ENCODE data around the gene HTR1B. TPM values are rescaled to one million over a fixed set of nuclear protein-coding genes. Genes with fewer than 3 reads are reported as not detected.

Gene HTR1B
- total and polyA plus RNA-seq, 9 of the 15 experiments (the other 6 are each of a cell fraction or from before 2014, with no cell fraction given): not detected

- POLR2A ChIA-PET: no interaction called here
- no peaks in the 10 kb centered on the region for H3K9me3 ChIP-seq (replicated peaks; ENCODE audit: control insufficient read depth, insufficient read depth, low read depth, low read length)
- H3K27ac ChIP-seq (ENCODE audit: extremely low read depth, low read depth, low read length): no peak overlapping the region
- intact Hi-C loops (cut with micrococcal nuclease): no loop called here
- no peak overlapping the region for H3K9ac ChIP-seq (ENCODE audit: insufficient read depth in 1 of 2, low read depth in 2 of 2, low read length in 2 of 2)
- FAIRE-seq (no peak), ATAC-seq (no peak), DNase-seq (ENCODE audit: extremely low read depth in 1 of 4, low spot score in 3 of 4) (no peak)
- H3K36me3 ChIP-seq (ENCODE audit: control insufficient read depth, insufficient read depth, low read length): no peaks in the 10 kb centered on the region
- CTCF ChIA-PET (ENCODE audit: low intra/inter-chr PET ratio): no interaction called here
- H3K4me2 ChIP-seq (ENCODE audit: insufficient read depth, low read length): no peak overlapping the region
- 0% methylated on average over 1 of the region's 1 CpG for WGBS (ENCODE audit: insufficient coverage, low coverage, missing lambda C conversion rate)
- H3K4me3 ChIP-seq: no peak overlapping the region
- H2AFZ ChIP-seq (ENCODE audit: low read depth, low read length): no peak overlapping the region
- H3K9me1 ChIP-seq (ENCODE audit: control insufficient read depth, insufficient read depth, low read length): no peaks in the 10 kb centered on the region
- no TSS peak for BruUV-seq (replicated peaks)
- H3K4me1 ChIP-seq (replicated peaks in 1 of 2; ENCODE audit: control insufficient read depth in 2 of 2, insufficient read depth in 2 of 2, low read length in 2 of 2): no peaks in the 10 kb centered on the region
- in situ Hi-C loops (cut with MboI): no loop called here
- no peaks in the 10 kb centered on the region for H4K20me1 ChIP-seq (replicated peaks; ENCODE audit: control insufficient read depth, insufficient read depth, low read length)
- no peaks in the 10 kb centered on the region for H3K27me3 ChIP-seq (ENCODE audit: control insufficient read depth in 2 of 2, insufficient read depth in 2 of 2, low read length in 2 of 2)
- H3K79me2 ChIP-seq (ENCODE audit: control insufficient read depth, insufficient read depth, low read length): no peaks in the 10 kb centered on the region
- TF ChIP-seq DPF2 (IDR thresholded peaks at IDR 0.05) (no peak), SRSF1 (IDR thresholded peaks at IDR 0.05; ENCODE audit: low read depth, low read length) (no peak), ZNF263 (CRISPR knock-in tag; IDR thresholded peaks at IDR 0.05; ENCODE audit: borderline replicate concordance) (no peak), SAFB (IDR thresholded peaks at IDR 0.05; ENCODE audit: borderline replicate concordance, low read depth, low read length) (no peak), ZNF764 (CRISPR knock-in tag; IDR thresholded peaks at IDR 0.05; ENCODE audit: low read depth) (no peak), E2F1 (CRISPR knock-in tag; IDR thresholded peaks at IDR 0.05) (no peak), ZNF75A (CRISPR knock-in tag; IDR thresholded peaks at IDR 0.05) (no peak), ZNF695 (CRISPR knock-in tag; IDR thresholded peaks at IDR 0.05) (no peak), PTRF (tag; IDR thresholded peaks at IDR 0.05) (no peak), ZNF24 (IDR thresholded peaks at IDR 0.05) (no peak), MIER1 (IDR thresholded peaks at IDR 0.05; ENCODE audit: low read depth) (no peak), TSHZ1 (CRISPR knock-in tag; IDR thresholded peaks at IDR 0.05) (no peak), CUX1 (CRISPR knock-in tag; IDR thresholded peaks at IDR 0.05) (no peak), JUND (IDR thresholded peaks at IDR 0.05; ENCODE audit: borderline replicate concordance, low read depth, low read length) (no peak), JUND (tag; IDR thresholded peaks at IDR 0.05; ENCODE audit: borderline replicate concordance, low read depth, low read length) (no peak)
These were observed 38.1 kb downstream of the HTR1B start for GRCh38 chr6:77425216-77425615.
